Vagina (tissue), 2 donors: ENCODE measurements around the gene HOXD4.

ENCODE experiments used
- POLR2A ChIP-seq, 2 donors: fragments of 450-650 bp; IDR thresholded peaks; one replicate each; pipeline ENCODE4 v1.6.1; 2017; ENCODE audit warnings: antibody characterized with exemption in 2 of 2, mild to moderate bottlenecking in 2 of 2, moderate library complexity in 2 of 2
- POLR2AphosphoS5 ChIP-seq, 2 donors: sonication (generic); formaldehyde crosslinking; IDR thresholded peaks; one replicate each; pipeline ENCODE4 v1.9.0; 2017; ENCODE audit warnings: antibody characterized with exemption in 2 of 2, mild to moderate bottlenecking in 2 of 2, low read depth in 1 of 2; ENCODE audit not compliant: insufficient read depth in 1 of 2
- TF ChIP-seq, protein P1 (sequence below), 3 experiments: fragments of 450-650 bp in 2 of 3; fragments of 200-600 bp in 1 of 3; sonication (generic) in 1 of 3; IDR thresholded peaks; one replicate each; pipeline ENCODE4 v1.5.1; 2017 to 2019; ENCODE audit warnings: antibody characterized with exemption in 3 of 3, mild to moderate bottlenecking in 2 of 3, moderate library complexity in 2 of 3

DNA sequence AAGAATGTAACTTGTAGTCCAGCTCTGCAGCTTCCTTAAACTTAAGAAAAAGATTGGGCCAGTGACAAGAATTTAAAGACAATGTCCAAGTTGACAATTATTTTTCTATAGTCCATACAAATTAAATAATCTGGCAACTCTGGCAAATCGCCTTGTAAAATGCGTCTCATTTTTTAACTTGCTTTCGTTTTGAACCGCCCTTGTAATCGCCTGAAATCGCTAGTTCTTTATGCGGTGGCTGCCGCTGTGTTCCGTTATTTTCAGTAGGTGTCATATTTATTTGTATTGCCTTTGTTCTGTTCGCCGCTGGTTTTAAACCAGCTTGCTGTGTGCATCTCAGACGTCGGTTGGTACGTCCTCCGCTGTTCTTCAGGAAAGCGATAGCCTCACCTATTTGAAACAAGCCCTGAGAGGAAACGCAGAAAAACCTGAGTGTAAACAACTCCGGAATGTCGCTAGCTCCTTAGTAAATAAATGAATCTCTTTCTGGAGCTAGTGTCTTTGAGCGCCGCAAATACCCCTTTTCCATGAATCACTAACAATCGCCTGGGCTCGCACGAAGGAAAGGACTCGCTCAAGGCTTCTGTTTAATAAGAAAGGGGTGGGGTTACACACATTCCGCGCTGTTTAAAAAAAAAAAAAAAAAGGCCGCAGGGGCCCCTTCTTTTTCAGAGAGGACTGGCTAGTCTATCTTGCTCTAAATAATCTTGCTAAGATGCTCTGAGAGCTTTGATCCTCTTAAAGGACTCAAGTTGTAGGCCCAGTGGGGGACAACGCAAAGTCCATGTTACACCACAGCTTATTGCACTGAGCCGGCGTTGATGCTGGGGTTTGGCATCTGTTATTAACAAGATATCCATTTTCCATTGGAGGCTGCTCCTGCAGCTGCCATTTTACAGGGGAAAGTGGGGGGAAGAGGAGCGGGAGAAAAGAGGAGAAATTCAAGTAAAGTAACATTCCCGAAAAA, 18.9 kb upstream of the HOXD4 start:
- TF ChIP-seq, protein P1, sequence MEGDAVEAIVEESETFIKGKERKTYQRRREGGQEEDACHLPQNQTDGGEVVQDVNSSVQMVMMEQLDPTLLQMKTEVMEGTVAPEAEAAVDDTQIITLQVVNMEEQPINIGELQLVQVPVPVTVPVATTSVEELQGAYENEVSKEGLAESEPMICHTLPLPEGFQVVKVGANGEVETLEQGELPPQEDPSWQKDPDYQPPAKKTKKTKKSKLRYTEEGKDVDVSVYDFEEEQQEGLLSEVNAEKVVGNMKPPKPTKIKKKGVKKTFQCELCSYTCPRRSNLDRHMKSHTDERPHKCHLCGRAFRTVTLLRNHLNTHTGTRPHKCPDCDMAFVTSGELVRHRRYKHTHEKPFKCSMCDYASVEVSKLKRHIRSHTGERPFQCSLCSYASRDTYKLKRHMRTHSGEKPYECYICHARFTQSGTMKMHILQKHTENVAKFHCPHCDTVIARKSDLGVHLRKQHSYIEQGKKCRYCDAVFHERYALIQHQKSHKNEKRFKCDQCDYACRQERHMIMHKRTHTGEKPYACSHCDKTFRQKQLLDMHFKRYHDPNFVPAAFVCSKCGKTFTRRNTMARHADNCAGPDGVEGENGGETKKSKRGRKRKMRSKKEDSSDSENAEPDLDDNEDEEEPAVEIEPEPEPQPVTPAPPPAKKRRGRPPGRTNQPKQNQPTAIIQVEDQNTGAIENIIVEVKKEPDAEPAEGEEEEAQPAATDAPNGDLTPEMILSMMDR (IDR thresholded peaks at IDR 0.05) = no peak
- TF ChIP-seq POLR2AphosphoS5 (IDR thresholded peaks at IDR 0.05; ENCODE audit: insufficient read depth in 1 of 2, low read depth in 1 of 2) (no peak), POLR2A (IDR thresholded peaks at IDR 0.05) (no peak)
